ENCODE data around the gene MAFG. TPM values are rescaled to one million over a fixed set of nuclear protein-coding genes. Genes with fewer than 3 reads are reported as not detected.

The MAFG gene
- total RNA-seq (2014; rRNA removed; shearing (Covaris generic)) = 27.0 and 31.7 TPM in 2 replicates

GRCh38 chr17:81927653-81928543 is at the start of gene MAFG:
TSS of gene MAFG (minus strand) at chr17:81927735. CDS start at chr17:81923185, 4,550 bp downstream.
- DNase-seq = peak; percentile 99
- H3K27me3 ChIP-seq (ENCODE audit: control insufficient read depth, insufficient read depth, low read length) = peaks cover 10% of the 10 kb centered on the region
- no peaks in the 10 kb centered on the region for H3K36me3 ChIP-seq (replicated peaks; ENCODE audit: control insufficient read depth, insufficient read depth, low read length)
- peak within 1 kb of the TSS; percentile 68 for H3K4me3 ChIP-seq (ENCODE audit: insufficient read depth, low read depth, low read length)

DNA sequence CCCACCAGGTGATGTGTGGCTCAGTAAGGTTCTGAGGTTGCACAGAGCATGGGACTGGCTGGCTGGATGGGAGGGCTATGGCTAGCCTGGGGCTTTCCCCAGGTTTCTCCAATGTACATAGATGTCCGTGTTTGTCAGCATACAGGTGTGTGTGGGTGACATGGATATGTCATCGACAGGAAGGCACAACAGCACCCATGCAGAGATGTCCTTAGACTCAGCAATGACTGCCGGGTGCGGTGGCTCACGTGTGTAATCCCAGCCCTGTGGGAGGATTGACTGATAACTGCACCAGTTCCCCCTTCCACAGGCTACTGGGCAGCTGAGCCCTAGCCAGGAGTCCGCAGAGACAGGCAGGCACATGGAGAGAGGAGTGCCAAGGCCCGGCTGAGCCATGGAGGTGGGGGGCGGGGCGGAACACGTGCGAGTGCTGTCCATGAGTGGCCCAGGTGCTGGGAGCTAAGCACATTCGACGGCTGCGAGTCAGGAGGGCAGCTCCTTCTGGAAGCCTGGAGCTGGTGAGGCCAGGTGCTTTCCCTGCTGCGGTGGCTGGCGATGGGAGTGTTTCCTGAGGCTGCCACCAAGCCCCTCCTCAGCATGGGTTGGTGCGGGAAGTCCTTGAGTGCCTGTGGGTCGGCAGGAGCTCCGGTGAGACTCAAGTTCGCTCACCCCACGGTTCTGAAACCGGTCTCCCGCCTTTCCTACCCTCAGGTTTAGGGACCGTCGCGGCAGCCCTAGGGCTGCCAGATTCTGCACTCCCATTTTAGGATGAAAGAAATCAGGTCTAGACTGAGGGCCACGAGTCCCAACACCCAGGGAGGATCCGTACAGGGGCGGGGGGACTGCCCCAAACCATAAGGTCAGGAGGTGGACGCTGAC is 49.0 kb upstream of the MAFG start:
- Histone ChIP-seq H3K27me3 (ENCODE audit: control insufficient read depth, insufficient read depth, low read length) (peaks cover 12% of the 10 kb centered on the region), H3K36me3 (replicated peaks; ENCODE audit: control insufficient read depth, insufficient read depth, low read length) (peaks cover 3% of the 10 kb centered on the region; the same call in 1 of the 2 replicates), H3K4me3 (ENCODE audit: insufficient read depth, low read depth, low read length) (peak overlapping the region; percentile 73)
- DNase-seq = peak; percentile 75

DNA sequence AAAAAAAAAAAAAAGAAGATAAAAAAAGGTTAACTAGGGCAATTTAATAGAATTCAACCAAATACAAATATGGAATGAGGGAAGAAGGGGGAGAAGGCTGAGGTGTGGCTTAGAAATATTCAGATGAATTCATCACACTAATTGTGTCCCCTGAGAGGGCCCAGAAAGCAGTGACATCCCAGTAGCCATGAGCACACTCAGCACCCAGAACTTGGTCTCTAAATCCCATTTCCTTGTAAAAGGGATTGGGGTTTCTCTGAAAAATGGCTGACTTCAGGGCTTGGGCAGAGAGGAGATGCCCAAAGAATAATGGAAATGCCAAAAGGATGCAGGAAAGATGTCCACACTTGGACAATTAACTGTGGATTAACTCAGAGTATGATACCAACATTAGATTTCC is 45.9 kb upstream of the MAFG start:
- Histone ChIP-seq H3K4me3 (ENCODE audit: insufficient read depth, low read depth, low read length) (no peak overlapping the region), H3K36me3 (replicated peaks; ENCODE audit: control insufficient read depth, insufficient read depth, low read length) (no peaks in the 10 kb centered on the region), H3K27me3 (ENCODE audit: control insufficient read depth, insufficient read depth, low read length) (peaks cover 12% of the 10 kb centered on the region)
- no peak for DNase-seq

- no peak for DNase-seq
- H3K4me3 ChIP-seq (ENCODE audit: insufficient read depth, low read depth, low read length) = no peak overlapping the region
- H3K27me3 ChIP-seq (ENCODE audit: control insufficient read depth, insufficient read depth, low read length) = peaks cover 16% of the 10 kb centered on the region
- H3K36me3 ChIP-seq (replicated peaks; ENCODE audit: control insufficient read depth, insufficient read depth, low read length) = no peaks in the 10 kb centered on the region
Measured at GRCh38 chr17:81968850-81969812, 41.6 kb upstream of the MAFG start.

- H3K27me3 ChIP-seq (ENCODE audit: control insufficient read depth, insufficient read depth, low read length) = peaks cover 22% of the 10 kb centered on the region
- no peaks in the 10 kb centered on the region for H3K36me3 ChIP-seq (replicated peaks; ENCODE audit: control insufficient read depth, insufficient read depth, low read length)
- H3K4me3 ChIP-seq (ENCODE audit: insufficient read depth, low read depth, low read length) = no peak overlapping the region
- DNase-seq = no peak
Measured at GRCh38 chr17:81968396-81968745, 40.8 kb upstream of the MAFG start.

- no peak overlapping the region for H3K4me3 ChIP-seq (ENCODE audit: insufficient read depth, low read depth, low read length)
- DNase-seq = peak; percentile 95
- H3K36me3 ChIP-seq (replicated peaks; ENCODE audit: control insufficient read depth, insufficient read depth, low read length) = no peaks in the 10 kb centered on the region
- H3K27me3 ChIP-seq (ENCODE audit: control insufficient read depth, insufficient read depth, low read length) = peaks cover 28% of the 10 kb centered on the region
Measured at GRCh38 chr17:81967533-81968395, 40.2 kb upstream of the MAFG start.

GRCh38 chr17:81967244-81967532 is 39.7 kb upstream of the MAFG start:
- Histone ChIP-seq H3K36me3 (replicated peaks; ENCODE audit: control insufficient read depth, insufficient read depth, low read length) (no peaks in the 10 kb centered on the region), H3K4me3 (ENCODE audit: insufficient read depth, low read depth, low read length) (no peak overlapping the region), H3K27me3 (ENCODE audit: control insufficient read depth, insufficient read depth, low read length) (peaks cover 34% of the 10 kb centered on the region)
- peak; percentile 74 for DNase-seq

GRCh38 chr17:81966343-81967243 is 39.1 kb upstream of the MAFG start:
- no peaks in the 10 kb centered on the region for H3K36me3 ChIP-seq (replicated peaks; ENCODE audit: control insufficient read depth, insufficient read depth, low read length)
- DNase-seq = peak; percentile 88
- H3K27me3 ChIP-seq (ENCODE audit: control insufficient read depth, insufficient read depth, low read length) = peaks cover 40% of the 10 kb centered on the region
- H3K4me3 ChIP-seq (ENCODE audit: insufficient read depth, low read depth, low read length) = no peak overlapping the region

GRCh38 chr17:81964081-81964849 is 36.7 kb upstream of the MAFG start:
- peaks cover 60% of the 10 kb centered on the region for H3K27me3 ChIP-seq (ENCODE audit: control insufficient read depth, insufficient read depth, low read length)
- no peaks in the 10 kb centered on the region for H3K36me3 ChIP-seq (replicated peaks; ENCODE audit: control insufficient read depth, insufficient read depth, low read length)
- DNase-seq = no peak
- no peak overlapping the region for H3K4me3 ChIP-seq (ENCODE audit: insufficient read depth, low read depth, low read length)

DNA sequence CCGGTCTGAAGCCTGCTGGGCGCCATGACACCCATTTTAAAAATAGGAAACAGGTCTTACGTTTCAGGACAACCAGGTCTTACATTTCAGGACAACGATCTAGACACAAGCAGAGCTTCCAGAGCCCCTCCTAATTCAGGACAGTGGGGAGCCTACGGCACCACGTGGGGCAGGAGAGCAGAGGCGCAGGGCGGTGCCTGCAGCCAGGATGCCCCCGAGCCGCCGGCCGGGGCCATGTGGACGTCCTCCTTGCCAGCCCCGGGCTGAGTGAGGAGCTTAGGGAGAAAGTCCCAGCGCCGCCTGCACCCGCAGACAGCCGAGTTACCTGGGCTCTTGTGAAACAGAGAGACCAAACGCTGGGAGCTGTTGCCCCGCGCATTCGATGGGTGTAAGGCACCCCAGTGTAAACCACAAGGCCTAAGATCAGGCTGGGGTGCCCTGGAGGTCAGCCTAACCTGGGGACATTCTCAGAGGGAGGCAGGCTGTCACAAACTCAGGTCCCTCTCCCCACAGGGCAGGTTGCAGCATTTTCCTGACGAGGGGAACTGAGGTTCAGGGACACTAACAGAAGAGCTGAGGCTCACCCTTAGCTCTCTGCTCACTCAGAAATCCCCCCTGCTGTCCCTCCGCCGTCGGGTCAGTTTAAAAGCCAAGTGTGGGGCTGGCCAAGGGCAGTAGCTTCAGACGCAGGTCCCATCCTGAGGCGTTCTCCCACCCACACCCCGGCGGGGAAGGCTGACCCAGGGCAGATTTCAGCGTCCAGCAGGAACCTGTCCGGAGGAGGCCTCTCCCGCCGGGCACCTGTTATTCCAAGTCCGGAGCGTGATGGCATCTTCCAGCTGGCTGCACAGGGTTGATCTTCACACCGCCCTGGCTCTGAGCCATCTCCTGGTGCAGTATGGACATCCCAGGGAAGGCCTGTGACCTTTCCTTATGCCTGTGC is 35.2 kb upstream of the MAFG start:
- Histone ChIP-seq H3K36me3 (replicated peaks; ENCODE audit: control insufficient read depth, insufficient read depth, low read length) (no peaks in the 10 kb centered on the region), H3K4me3 (ENCODE audit: insufficient read depth, low read depth, low read length) (no peak overlapping the region), H3K27me3 (ENCODE audit: control insufficient read depth, insufficient read depth, low read length) (peaks cover 74% of the 10 kb centered on the region)
- DNase-seq = peak; percentile 70
